Measurements from ENCODE around the gene DGKH.

DNA sequence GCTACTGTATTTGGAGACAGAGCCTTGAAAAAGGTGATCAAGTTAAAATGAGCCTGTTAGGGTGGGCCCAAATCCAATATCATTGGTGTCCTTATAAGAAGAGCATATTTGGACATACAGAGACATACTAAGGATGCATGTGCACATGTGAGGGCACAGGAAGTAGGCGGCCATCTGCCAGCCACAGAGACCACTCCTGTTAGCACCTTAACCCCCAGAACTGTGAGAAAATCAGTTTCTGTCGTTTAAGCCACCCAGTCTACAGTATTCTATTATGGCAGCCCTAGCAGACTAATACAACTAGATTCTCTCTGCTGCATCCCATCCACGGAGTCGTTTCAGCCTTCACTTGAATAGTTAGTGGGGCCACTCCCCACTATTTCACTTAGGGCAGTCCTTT is 39.4 kb upstream of the DGKH start:
- TF ChIP-seq CTCF (IDR thresholded peaks at IDR 0.05), result no peak
- TF ChIP-seq, protein P1, sequence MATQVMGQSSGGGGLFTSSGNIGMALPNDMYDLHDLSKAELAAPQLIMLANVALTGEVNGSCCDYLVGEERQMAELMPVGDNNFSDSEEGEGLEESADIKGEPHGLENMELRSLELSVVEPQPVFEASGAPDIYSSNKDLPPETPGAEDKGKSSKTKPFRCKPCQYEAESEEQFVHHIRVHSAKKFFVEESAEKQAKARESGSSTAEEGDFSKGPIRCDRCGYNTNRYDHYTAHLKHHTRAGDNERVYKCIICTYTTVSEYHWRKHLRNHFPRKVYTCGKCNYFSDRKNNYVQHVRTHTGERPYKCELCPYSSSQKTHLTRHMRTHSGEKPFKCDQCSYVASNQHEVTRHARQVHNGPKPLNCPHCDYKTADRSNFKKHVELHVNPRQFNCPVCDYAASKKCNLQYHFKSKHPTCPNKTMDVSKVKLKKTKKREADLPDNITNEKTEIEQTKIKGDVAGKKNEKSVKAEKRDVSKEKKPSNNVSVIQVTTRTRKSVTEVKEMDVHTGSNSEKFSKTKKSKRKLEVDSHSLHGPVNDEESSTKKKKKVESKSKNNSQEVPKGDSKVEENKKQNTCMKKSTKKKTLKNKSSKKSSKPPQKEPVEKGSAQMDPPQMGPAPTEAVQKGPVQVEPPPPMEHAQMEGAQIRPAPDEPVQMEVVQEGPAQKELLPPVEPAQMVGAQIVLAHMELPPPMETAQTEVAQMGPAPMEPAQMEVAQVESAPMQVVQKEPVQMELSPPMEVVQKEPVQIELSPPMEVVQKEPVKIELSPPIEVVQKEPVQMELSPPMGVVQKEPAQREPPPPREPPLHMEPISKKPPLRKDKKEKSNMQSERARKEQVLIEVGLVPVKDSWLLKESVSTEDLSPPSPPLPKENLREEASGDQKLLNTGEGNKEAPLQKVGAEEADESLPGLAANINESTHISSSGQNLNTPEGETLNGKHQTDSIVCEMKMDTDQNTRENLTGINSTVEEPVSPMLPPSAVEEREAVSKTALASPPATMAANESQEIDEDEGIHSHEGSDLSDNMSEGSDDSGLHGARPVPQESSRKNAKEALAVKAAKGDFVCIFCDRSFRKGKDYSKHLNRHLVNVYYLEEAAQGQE (IDR thresholded peaks at IDR 0.05; ENCODE audit: insufficient read depth in 1 of 2, low read depth in 2 of 2, low read length in 1 of 2), result no peak
